ENCODE results near the gene FGF6.
"Not testable (repeated sequence)": the region's sequence is repeated elsewhere in the genome, so short reads cannot be mapped to it uniquely, and the experiment has no call there.

The FGF6 gene

DNA sequence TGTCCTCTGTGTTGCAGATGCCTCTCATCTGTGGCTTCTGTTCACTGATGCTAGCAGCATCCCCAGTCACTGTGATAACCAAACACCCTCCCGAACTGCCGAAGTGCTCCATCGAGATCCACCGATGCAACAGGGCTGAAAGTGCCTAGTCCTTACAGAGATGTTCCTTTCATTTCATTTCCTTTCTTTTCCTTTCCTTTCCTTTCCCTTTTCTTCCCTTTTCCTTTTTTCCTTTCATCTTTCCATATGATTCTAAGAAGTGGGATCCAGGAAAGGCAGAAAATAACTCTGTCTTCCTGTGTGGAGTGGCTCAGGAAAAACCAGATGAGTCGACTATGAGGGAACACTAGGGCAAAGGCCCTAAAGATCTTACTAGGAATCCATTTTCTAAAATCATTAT lies 26.7 kb downstream of the FGF6 start:
- DNase-seq (ENCODE audit: low read depth in 2 of 2) = no peak

DNA sequence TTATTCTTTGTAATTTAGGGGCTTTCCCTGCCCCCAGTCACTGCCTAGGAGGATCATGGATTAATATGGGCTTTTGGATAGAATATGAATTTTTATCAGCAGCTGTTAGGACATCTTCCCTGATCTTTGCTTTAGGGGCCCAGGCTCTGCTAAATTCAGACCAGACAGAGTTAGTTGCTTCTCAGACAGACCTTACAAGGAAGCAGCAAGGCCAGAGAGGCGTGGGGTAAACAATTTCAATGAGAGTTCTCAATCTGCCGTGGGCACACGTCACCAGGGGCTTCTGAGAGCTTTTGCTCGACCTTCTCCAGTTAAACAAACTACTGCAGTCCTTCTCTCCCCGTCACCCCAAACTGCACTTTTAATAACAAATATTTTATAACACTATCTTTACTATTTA lies 27.7 kb downstream of the FGF6 start:
- no peak for DNase-seq (ENCODE audit: low read depth in 2 of 2)

DNA sequence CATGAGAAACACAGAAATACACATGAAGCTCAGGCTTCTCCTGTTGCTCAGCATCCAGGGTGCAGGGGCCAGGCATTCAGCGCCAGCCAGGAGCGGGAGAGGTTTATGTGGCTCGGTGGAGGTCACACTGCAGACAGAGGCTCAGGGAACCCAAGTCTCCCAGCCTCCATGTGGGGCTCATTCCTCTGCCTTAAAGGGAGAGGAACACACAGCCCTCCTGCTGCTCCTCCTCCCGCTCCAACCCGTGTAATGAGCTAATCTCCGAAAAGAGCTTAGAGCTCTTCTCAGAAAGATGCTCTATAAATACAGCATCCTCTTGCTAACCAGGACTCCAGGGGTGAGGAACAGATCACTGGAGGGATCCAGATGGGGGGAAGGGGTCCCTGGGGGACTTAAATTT lies 28.2 kb downstream of the FGF6 start:
- no peak for DNase-seq (ENCODE audit: low read depth in 2 of 2)

DNA sequence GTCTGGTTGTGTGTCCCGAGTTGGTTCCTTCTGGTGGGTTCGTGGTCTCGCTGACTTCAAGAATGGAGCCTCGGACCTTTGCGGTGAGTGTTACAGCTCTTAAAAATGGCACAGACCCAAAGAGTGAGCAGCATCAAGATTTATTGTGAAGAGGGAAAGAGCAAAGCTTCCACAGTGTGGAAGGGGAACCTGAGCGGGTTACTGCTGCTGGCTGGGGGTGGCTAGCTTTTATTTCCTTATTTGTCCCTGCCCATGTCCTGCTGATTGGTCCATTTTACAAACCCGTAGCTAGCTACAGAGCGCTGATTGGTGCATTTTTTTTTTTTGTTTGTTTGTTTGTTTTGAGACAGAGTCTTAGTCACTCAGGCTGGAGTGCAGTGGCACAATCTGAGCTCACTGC lies 29.3 kb downstream of the FGF6 start:
- DNase-seq (ENCODE audit: low read depth in 2 of 2) = no peak

DNA sequence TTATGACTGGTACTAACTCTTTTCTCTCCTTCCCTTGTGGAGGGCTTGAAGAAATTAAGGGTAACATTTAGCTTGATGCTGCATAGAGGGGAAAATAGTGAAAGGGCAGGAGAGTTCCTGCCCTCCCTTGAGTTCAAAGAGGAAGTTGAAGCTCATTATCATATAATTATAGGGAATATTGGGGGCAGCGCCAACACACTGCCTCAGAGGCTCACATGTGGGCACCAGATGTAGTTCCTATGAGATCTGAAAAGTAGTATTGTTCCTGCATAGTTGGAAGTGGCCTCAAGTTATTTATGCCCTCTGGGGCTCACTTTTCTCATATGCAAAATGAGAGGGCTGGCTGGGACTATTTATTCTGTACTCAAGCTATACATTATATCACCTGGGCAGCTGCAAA lies 33.1 kb downstream of the FGF6 start:
- DNase-seq (ENCODE audit: low read depth in 2 of 2) = no peak

DNA sequence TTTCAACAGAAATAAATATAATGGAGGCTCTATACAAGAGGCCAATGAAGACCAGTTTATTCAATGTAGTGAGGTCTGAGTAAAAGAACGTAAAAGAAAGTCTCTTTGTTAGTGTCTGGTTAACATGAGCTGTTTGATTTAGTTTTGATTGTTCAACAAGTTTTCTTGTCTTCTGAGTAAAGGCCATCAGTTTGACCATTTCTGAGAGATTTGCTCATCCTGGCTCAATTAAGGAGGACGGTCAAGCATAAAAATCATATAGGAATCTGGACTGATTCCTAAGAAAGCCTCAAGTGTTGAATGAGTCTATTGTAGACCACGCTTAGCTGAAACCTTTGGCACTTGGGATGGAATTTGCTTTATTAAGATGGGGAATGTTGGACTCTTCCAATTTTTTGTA lies 33.6 kb downstream of the FGF6 start:
- no peak for DNase-seq (ENCODE audit: low read depth in 2 of 2)

DNA sequence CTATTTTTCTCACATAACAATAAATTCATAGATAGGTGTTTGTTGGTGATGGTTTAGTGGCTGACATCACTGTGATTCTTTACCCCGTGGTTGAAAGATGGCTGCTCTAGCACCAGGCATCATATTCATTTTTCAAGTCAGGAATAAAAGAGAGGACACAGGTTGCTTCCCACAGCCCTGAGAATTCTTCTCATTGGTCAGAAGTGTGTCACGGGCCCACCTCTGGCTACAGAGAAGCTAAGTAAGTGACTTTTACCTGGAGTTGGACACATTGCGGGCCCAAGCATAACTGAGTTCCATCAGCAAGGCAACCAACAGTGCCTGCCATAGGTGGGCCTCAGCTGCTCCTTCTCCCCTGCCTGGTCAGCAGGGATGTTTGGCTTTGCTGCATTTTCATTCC lies 38.5 kb downstream of the FGF6 start:
- DNase-seq (ENCODE audit: low read depth in 2 of 2) = no peak

GRCh38 chr12:4404877-4405637 lies 40.6 kb downstream of the FGF6 start:
- DNase-seq (ENCODE audit: low read depth in 2 of 2) = not testable (repeated sequence)

- DNase-seq (ENCODE audit: low read depth in 2 of 2) = no peak
Measured at GRCh38 chr12:4402996-4403395, 42.6 kb downstream of the FGF6 start.

DNA sequence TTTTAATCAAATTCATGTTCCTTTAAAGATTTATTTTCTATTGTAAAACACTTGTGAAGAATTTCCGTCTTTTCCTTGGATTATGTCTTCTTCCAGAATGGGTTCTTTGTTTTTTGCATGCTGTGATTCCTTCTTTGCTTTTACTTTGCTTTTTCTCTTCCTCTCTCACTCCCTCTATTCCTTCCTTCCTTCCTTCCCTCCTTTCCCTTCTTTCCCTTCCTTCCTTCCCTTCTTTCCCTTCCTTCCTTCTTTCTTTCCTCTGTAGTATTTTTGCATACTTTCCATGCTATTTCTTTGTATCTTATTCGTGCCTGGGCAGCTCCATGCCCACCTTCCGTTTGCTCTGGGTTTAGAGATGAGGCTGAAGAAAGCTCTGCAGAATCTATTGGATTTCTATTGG lies 44.5 kb downstream of the FGF6 start:
- no peak for DNase-seq (ENCODE audit: low read depth in 2 of 2)

- no peak for DNase-seq (ENCODE audit: low read depth in 2 of 2)
Measured at GRCh38 chr12:4395818-4396217, 49.8 kb downstream of the FGF6 start.

GRCh38 chr12:4393211-4393610 lies 52.4 kb downstream of the FGF6 start:
- DNase-seq (ENCODE audit: low read depth in 2 of 2) = no peak

GRCh38 chr12:4392223-4392742 lies 53.3 kb downstream of the FGF6 start:
- DNase-seq (ENCODE audit: low read depth in 2 of 2) = no peak

GRCh38 chr12:4388662-4389061 lies 57.0 kb downstream of the FGF6 start:
- no peak for DNase-seq (ENCODE audit: low read depth in 2 of 2)

DNA sequence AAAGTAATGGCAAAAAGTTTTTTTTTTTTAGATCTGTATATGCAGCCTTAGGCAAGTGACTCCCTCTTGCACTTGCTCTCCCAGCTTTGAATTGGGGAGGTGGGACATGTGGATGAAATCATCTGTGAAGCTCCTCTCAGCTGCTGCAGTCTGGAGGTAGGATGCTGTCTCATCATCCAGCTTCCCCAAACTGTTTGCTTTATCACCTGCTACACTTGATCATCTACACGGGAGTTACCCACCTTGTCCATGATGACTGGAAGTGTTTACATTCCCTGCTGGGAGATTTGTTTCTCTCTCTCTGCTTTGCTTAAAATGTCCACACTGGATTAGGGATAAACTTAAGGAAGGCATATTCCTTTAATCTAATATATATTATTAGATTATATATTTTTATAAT lies 57.6 kb downstream of the FGF6 start:
- no peak for DNase-seq (ENCODE audit: low read depth in 2 of 2)

DNA sequence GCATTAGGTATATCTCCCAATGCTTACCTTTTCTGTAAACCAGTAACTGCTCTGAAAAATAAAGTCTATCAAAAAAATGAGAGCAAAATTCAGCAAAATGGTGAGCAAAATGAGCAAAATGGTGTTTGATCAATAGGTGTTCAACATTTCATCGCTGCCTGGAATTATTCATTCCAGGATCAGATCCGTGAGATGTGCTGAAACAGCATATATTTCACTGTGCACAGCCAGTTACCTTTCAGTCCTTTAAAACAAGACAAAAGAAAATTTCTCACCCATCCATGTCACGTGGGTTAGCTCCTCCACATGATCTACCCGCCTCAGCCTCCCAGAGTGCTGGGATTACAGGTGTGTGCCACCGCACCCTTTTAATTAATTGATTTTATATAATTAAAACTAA lies 58.0 kb downstream of the FGF6 start:
- DNase-seq (ENCODE audit: low read depth in 2 of 2) = no peak

GRCh38 chr12:4386801-4387200 lies 58.8 kb downstream of the FGF6 start:
- no peak for DNase-seq (ENCODE audit: low read depth in 2 of 2)

Measured in stimulated activated CD8-positive, alpha-beta memory T cell treated with anti-CD3 and anti-CD28 coated beads, Interleukin-7, amount 100 ng/mL, for 4 hours (primary cell).